Measurements from ENCODE around the gene CACNA1G.
A peak's percentile ranks its signal among the peaks of the same experiment; 100 is the strongest.

CACNA1G gene

DNA sequence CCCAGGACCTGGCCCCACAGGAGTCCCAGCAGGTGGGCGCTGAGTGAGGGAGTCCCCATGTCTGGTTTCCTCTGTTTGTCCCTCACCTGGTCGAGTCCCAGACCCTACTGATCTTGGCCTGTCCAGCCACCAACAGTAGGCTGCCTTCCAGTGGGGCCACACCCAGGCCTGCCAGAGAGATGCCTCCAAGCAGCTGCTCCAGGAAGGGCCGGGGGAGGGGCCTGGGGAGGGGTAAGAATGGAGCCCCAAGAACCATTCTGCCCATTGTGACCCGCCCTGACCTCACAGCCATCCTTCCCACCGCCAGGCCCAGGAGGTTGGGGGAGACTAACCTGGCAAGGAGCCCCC is 12.8 kb upstream of the CACNA1G start:
- DNase-seq (ENCODE audit: low read depth, low spot score): no peak

- DNase-seq (ENCODE audit: low read depth, low spot score): no peak
These were observed 11.7 kb upstream of the CACNA1G start for GRCh38 chr17:50548831-50549230.

- DNase-seq (ENCODE audit: low read depth, low spot score): no peak
These were observed 11.1 kb upstream of the CACNA1G start for GRCh38 chr17:50549256-50549941.

GRCh38 chr17:50549969-50550368 is 10.5 kb upstream of the CACNA1G start:
- DNase-seq (ENCODE audit: low read depth, low spot score): no peak

DNA sequence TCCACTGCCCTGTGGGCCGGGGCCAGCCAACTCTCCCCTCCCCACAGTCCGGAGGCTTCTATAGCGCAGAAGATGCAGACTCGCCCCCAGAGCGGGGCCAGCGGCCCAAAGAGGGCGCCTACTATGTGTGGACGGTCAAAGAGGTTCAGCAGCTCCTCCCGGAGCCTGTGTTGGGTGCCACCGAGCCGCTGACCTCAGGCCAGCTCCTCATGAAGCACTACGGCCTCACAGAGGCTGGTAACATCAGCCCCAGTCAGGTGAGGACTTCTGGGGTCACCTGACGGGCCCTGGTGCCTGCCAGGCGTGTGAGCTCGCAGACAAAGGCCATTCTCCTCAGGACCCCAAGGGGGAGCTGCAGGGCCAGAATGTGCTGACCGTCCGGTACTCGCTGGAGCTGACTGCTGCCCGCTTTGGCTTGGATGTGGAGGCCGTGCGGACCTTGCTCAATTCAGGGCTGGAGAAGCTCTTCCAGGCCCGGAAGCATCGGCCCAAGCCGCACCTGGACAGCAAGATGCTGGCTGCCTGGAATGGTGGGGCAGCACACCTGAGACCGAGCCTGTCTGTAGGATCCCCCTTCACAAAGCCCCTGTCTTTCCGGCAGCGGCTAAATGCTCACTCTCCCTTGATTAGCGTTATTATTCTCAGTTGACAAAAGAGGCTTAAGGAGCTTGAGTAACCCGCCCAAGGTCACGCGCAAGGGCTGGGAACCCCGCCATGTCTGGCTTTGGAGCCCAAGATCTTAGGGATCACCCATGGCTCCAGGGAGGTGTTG is 9.7 kb upstream of the CACNA1G start:
- DNase-seq (ENCODE audit: low read depth, low spot score): peak; percentile 91

GRCh38 chr17:50551433-50551815 is 9.1 kb upstream of the CACNA1G start:
- DNase-seq (ENCODE audit: low read depth, low spot score): no peak

- DNase-seq (ENCODE audit: low read depth, low spot score): no peak
These were observed 8.6 kb upstream of the CACNA1G start for GRCh38 chr17:50551884-50552283.

GRCh38 chr17:50554201-50554600 is 6.3 kb upstream of the CACNA1G start:
- no peak for DNase-seq (ENCODE audit: low read depth, low spot score)

- DNase-seq (ENCODE audit: low read depth, low spot score): no peak
These were observed 3.7 kb upstream of the CACNA1G start for GRCh38 chr17:50556803-50557202.

GRCh38 chr17:50557630-50558029 is 2.9 kb upstream of the CACNA1G start:
- no peak for DNase-seq (ENCODE audit: low read depth, low spot score)

- no peak for DNase-seq (ENCODE audit: low read depth, low spot score)
These were observed 2.4 kb upstream of the CACNA1G start for GRCh38 chr17:50558091-50558490.

DNA sequence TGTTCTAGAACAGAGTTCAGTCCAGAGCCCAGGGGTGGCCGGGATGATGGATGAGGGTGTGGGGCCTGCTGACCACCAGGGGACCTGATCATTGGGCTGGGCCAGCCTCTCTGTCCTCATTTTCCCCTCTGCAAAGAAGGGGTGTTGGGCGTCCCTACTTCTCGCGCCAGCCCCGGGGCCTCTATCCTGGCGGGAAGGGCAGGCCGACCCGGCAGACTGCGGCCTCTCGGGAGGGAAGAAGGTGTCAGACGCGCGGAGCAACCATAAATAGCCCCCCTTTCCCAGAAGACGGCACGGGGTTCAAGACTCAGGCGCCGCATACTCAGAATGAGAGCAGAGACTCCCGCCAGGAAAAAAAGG is 2.0 kb upstream of the CACNA1G start:
- no peak for DNase-seq (ENCODE audit: low read depth, low spot score)

DNA sequence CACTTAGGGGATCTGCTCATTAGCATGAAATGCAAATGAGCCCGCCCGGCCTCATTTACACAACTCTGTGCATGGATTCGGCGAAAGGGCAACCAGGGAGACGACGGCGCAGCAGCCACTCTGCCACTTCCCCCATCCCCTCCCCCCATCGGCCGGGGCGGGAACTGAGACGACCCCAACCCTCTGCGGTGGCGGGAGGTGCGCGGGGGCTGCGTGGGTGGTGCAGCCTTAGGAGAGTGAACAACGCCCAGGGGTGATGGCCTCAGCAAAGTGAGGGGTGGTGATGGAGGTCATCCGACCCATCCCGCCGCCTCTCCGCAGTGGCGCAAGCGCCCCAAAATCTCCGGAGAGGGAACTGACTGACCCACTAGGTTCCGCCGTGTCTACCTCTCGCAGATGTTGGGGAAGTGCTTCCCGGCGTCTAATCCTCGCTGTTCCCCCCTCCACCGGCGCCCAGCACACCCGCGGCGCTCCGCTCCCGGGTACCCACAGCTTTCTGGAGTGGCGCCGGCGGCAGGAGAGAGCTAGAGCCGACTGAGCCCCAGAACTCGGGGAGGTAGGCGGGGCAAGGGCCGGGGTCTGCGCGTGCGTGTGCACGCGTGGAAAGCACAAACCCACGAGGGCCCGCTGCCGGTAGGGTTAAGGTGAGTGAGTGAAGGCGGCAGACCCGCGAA is 1.4 kb upstream of the CACNA1G start:
- DNase-seq (ENCODE audit: low read depth, low spot score): peak; percentile 57

- peak; percentile 91 for DNase-seq (ENCODE audit: low read depth, low spot score)
These were observed 786 bp upstream of the CACNA1G start for GRCh38 chr17:50559674-50560184.

DNA sequence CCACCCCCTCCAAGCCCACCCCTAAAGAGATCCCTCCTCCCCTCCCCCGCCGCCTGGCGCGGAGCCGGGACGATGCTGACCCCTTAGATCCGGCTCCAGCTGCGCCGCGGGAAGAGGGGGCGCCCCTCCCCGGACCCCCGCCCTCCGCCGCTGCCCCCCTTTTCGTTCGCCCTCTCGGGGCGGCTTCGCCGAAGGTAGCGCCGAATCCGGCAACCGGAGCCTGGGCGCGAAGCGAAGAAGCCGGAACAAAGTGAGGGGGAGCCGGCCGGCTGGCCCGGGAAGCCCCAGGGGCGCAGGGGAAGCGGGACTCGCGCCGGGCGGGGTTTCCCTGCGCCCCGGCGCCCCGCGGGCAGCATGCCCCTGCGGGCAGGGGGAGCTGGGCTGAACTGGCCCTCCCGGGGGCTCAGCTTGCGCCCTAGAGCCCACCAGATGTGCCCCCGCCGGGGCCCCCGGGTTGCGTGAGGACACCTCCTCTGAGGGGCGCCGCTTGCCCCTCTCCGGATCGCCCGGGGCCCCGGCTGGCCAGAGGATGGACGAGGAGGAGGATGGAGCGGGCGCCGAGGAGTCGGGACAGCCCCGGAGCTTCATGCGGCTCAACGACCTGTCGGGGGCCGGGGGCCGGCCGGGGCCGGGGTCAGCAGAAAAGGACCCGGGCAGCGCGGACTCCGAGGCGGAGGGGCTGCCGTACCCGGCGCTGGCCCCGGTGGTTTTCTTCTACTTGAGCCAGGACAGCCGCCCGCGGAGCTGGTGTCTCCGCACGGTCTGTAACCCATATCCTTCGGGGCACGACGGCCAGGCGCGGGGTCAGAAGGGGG is 623 bp downstream of the CACNA1G start:
- DNase-seq (ENCODE audit: low read depth, low spot score): no peak

DNA sequence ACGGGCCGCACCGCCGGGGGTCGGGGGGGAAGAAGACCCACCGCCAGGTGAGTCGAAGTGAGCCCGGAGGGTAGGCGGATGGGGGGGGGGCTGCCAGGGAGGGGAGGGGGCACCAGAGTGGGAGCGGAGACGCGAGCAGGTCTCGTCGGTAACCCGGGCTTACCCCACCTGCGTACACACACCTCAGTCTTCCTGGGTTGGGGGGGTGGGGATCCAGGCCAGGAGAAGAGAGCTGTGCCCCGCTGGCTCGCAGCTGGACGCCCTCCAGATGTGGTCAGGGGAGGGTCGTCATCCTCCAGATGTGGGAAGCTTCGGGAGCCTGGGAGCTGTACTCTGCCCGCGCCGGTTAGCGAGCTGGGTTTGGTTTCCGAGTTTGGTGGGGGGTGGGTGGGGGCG is 1.2 kb downstream of the CACNA1G start:
- no peak for DNase-seq (ENCODE audit: low read depth, low spot score)

DNA sequence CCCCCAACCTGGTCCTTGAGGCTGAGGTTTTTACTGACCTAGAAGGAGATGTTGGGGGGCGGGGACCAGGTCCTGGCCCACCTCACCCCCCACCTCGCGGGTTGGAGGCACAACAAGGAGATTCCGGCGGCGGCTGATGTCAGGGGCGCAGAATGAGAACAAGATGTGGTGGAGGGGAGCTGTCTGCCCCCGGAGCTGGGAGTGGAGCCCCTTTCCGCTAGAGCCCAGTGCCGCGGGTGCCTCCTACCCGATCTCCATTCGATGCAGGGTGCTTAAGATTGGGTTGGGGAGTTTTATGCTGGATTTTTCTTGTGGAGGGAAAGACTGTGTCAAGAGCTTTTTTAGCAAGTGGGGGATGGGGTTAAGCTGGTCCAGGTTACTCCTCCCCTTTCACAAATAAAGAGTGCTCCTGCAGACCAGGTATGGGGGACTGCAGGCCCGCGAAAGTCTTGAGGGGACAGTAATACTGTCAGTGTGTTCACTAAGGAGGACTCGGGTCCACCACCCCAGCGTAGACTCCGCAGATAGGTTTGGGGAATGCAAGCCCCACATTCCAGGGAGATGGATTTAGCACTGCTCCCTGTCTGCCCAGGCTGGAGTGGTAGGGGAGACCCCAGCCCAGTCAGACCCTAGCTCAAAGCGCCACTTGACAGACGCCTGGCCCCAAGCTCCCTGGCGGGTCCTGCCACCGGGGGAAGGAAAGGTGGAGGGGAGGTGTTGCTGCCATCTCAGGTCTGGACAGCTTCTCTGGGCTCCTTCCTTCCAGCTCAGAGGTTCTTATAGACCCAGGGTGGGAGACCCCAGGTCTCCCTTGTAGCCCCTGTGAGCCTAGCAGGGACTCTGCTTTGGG is 2.0 kb downstream of the CACNA1G start:
- no peak for DNase-seq (ENCODE audit: low read depth, low spot score)

GRCh38 chr17:50563092-50563511 is 2.6 kb downstream of the CACNA1G start:
- DNase-seq (ENCODE audit: low read depth, low spot score): no peak

GRCh38 chr17:50564916-50565315 is 4.4 kb downstream of the CACNA1G start:
- no peak for DNase-seq (ENCODE audit: low read depth, low spot score)

GRCh38 chr17:50565402-50566350 is 5.2 kb downstream of the CACNA1G start:
- DNase-seq (ENCODE audit: low read depth, low spot score): no peak
